OCI-M2 (cell line): ENCODE data around the gene CDKN2D.

Source experiments
- DNase-seq: peaks from one replicate; lab custom pipeline; 2025; ENCODE audit not compliant: unreplicated experiment; lab: John Stamatoyannopoulos, UW

The CDKN2D gene

DNA sequence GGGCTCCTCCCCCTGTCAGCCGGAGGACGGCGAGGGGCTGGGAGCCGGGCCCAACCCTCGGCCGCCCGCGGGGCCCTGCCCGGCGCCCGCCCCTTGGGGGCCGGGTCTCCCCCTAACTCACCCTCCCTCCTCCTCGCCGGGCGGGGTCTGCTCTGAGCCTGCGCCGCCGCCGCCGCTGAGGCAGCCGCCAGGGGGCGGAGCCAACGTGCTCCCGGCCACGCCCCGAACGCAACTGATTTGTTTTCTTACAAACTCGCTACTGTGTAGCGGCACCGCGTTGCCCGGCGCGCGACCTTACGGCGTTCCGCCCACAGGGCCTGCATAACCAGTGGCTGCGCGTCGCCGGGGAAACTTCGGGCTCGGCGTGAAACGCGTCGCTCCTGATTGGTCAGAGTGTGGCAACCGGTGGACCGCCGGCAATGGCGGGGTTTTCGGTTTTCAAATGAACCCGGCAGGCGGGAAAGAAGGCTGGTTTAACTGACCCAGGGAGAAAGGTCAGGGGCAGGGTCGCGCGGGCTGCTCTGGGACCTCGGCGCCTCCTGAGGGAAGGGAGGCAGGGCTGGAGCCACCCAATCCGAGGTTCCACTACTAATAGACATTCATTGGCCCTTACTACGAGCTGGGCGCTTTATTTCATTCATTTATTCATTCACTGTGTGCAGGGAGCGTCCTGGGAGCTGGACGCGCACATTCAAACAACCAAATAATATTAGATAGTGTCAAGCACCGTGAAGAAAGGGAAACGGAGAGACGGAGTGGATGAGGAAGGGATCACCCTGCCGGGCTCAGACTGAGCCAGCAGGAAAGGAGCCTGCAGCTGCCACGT lies at the start of gene CDKN2D:
Gene CDKN2D (minus strand): TSS at position 154 of the 826 bp plus-strand sequence. CDS start 326 bp downstream, outside the sequence.
- peak; percentile 100 for DNase-seq

DNA sequence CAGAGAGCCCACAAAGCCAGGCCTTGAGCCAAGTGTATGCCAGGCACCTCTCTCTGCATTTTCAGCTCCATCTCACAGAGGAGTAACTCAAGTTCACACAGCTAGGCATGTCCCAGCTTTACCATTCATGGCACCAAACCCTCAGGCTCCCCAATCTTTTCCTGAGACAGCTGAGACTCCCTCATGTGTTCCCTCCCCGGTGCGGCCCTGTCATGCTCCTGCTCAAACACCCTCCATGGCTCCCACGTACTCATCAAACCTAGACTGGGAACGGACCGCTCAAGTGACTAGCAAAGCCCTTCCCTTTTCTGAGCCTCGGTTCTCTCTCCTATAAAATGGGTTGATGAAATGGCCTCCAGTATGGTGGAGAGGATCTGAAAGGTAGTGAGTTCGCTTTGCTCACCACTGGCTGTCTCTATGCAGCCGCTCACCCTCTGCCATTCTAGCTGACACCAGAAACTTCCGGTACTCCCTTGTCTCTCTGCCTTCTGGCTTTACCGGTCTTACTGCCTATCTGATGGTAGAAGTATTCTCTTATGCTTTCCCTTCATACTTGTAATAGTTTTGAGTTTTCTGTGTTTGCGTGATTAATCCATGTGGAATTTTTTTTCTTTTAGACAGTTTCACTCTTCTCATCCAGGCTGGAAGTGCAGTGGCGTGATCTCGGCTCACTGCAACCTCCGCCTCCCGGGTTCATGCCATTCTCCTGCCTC lies 48.8 kb upstream of the CDKN2D start:
- DNase-seq = no peak

DNA sequence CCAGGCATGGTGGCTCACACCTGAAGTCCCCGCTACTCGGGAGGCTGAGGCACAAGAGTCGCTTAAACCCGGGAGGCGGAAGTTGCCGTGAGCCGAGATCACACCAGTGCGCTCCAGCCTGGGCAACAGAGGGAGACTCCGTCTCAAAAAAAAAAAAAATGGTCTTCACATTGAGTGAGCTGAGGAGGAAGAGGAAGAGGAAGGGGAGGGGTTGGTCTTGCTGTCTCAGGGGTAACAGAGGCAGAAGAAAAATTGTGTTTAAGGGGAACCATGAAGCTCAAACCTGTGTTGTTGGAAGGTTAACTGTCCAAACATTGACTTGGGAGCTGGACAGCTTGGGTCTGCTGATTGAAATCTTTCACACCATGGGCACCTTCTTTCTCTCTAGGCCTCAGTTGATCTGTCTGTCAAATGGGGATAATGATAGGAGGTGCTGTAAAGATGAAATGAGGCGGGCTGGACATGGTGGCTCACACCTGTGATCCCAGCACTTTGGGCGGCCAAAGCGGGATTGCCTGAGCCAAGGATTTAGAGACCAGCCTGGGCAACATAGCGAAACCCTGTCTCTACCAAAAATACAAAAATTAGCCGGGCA lies 46.7 kb upstream of the CDKN2D start:
- DNase-seq = no peak

DNA sequence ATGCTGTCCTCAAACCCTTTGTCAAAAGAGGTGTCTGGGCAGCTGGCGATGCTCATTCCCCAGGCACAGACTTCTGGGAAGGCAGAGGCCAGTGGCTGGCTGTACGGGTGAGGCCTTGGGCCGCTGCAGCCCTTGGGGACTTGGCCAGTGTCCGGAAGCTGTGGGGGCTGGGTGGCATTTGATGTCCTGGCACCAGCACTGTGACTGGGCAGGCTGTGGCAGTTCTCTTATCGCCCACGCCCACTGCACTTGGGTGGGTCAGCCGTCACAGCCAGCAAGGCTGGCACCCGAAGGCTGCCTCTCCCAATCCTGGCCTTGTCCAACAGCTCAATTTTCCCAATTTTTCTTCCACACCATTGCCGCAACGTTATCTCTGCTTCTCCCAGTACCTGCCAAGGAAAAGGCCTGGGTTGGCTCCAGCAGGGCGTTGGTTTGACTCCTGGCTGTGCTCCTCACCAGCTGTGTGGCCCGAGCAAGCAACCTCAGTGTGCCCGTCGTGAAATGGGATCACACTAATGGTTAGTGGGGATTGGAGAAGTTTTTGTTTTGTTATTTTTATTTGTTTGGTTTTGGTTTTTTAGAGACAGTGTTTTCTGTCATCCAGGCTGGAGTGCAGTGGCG lies 43.8 kb upstream of the CDKN2D start:
- no peak for DNase-seq

DNA sequence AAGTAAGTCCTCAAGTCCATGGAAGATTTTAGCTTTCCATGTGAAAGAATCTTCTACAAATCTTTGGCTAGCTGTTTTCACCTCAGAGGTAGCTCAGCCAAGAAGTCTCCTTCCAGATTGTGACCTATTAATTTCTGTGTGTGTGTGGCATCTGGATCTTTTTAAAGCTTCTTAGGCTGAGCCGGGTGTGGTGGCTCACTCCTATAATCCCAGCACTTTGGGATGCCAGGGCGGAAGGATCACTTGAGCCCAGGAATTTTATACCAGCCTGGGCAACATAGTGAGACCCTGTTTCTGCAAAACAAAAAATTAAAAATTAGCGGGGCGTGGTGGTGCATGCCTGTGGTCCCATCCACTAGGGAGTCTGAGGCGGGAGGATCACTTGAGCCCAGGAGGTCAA lies 43.1 kb upstream of the CDKN2D start:
- no peak for DNase-seq

DNA sequence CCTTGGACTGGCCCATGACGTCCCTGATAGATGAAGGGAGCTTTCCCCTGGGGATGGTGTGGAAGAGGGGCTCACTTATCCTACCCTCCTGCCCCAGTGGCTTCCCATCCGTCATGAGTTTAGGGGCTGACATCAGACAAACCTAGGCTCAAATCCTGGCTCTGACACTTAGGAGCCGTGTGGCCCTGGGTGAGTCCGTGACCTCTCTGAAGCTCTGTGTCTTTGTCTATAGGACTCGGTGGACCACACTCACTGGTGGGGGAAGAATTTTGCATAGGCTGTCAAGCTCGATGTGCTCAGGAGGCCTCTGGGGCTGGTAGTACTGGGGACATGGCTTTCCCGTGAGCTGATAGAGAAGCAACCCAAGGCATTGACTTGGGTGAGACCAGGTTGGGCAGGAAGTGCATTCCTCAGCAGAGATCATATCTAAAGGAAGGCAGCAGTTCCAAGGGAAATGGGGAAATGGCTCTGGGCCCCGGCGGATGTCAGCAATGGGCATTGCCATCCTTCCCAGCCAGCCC lies 35.7 kb upstream of the CDKN2D start:
- DNase-seq = no peak

DNA sequence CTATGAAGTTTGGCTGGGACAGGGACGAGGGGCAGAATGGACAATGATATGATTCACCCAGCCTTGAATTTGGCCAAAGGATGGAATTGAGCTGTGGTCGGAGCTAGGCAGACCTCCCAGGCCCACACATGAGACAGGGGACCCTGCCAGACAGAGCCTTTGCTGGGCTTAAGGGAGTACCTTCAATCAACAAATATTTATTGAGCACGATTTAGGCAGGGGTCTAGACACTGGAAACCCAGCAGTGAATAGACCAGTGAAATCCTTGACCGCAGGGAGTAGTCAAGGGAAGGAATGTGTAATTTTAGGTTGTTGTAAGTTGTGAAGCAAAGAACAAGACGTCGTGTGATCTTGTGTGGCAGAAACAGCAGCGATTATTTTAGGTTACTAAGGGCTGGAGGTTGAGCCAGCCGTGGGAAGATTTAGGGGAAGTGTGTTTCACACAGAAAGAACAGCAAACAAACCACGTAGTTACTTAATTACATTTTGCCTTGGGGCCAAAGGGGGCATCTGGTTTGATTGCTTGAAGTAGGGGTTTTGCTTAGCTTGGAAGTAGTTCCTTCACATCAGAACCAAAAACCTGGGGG lies 35.2 kb upstream of the CDKN2D start:
- DNase-seq = no peak

DNA sequence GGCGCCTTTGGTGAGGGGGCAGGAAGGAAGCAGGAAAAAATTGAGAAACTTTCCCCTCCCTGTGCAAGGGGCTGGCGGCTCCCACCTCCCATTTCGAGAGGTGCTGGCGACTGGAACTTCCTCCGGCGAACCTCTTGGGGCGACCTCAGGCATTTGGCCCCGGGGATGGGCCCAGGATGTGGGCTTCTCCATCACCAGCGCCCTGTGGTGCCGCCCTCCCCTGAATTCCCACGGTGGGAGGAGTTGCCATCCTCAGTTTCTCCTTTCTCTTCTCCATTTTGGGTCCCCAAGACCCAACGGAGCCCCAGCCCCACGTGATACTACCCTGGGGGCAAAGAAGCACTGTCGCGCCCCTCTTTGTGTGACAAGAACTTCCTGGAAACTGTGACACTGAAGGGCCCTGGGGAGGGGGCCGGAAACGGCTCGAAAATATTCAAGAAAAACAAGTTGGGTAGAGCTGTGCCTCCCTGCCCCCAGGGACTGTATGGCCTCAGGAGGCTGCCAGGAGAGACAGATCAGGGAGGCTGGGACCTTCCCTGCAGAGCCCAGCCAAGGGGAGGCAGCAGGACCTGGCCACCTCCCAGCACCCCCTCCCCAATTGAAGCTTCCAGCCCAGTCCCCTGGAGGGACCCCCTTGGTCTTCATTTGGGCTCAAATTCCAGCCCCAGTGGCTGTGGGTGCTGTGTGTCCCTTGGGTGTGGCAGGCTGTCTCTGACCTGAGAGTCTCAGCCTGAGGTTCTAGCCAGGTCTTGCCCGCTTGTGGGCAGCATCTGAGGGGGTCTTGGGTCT lies 34.5 kb upstream of the CDKN2D start:
- DNase-seq = peak; percentile 96

DNA sequence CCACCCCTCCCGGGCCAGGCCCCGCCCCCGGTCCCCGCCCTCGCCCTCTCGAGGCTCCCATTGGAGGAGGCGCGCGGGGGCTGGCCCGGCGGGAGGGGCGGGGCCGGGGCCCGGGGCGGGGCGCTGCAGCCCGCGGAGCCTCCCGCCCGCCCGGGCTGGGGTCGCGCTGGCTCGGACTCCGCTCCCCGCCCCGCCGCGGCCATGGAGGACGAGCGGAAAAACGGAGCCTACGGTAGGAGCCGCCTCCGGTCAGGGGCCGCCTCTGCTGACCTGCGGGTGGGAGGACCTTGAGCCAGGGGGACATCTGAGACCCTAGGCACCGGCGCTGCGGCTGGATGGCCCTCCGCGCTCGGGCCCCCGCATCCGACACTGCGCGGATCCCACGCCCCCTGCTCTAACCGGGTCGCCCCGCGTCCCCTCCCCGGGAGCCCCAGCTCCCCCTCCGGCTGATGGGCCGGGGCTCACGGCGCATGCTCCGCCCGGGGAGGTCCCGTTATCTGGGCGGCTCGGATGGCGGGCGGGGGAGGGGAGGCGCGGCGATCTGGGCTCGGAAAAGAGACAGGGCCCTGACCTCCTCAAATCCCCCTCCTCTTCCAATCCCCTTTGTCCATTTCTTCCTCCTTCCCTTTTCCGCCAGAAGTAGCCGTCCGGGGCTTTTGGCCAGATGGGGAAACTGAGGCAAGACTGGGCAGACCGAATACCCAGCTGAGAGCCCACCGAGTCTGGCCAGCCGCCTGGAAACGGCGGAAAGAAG lies 33.7 kb upstream of the CDKN2D start:
- peak; percentile 98 for DNase-seq

DNA sequence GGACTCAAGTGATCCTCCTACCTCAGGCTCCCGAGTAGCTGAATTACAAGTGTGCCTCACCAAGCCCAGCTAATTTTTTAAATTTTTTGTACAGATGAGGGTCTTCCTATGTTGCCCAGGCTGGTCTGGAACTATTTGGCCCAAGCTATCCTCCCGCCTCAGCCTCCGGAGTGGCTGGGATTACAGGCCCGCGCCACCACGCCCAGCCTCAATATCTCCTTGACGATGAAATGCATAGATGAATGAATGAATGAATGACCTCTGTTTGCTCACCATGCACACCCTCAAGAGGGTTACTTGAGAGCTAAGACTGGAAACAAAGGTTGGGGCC lies 33.2 kb upstream of the CDKN2D start:
- DNase-seq = no peak

DNA sequence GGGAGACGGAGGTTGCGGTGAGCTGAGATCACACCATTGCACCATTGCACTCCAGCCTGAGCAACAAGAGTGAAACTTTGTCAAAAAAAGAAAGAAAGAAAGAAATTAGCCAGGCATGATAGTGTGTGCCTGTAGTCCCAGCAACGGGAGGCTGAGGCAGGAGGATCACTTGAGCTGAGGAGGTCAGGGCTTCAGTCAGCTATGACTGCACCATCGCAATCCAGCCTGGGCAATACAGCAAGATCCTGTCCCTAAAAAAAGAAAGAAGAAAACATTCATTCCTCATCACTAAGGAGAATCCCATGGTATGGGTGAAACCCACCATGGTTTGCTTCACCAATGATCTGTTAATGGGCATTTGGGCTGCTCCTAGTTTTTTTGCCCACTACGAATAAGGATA lies 31.4 kb upstream of the CDKN2D start:
- no peak for DNase-seq

DNA sequence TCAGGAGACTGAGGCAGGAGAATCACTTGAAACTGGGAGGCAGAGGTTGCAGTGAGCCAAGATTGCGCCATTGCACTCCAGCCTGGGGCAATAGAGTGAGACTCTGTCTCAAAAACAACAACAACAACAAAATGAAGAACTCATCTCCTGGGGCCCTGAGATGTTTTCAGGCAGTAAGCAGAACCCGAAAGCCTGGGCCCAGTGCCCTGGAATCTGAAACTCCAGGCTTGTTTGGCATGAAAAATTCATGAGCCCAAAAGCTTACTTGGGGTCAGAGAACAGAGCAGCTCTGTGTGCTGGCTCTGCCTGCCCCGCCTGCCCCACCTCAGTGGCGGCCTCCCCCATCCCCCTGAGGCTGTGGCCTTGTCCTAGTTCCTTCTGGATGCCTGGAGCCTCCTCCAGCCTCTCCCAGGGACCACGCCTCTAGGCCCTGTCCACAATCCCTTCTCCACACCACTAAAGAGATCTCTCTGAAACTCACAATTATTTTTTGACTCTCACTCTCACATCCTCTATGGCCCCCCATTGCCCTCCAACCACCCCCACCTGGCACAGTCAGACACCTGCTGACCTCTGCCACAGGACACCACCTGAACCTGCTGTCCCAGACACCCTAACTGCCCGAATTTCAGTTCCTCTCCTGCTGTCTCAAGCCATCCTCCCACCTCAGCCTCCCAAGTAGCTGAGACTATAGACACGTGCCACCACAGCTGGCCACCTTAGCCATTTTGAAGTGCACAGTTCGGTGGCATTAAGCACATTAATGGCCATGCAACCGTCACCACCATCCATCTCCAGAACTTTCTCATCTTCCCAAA lies 25.2 kb upstream of the CDKN2D start:
- DNase-seq = no peak

DNA sequence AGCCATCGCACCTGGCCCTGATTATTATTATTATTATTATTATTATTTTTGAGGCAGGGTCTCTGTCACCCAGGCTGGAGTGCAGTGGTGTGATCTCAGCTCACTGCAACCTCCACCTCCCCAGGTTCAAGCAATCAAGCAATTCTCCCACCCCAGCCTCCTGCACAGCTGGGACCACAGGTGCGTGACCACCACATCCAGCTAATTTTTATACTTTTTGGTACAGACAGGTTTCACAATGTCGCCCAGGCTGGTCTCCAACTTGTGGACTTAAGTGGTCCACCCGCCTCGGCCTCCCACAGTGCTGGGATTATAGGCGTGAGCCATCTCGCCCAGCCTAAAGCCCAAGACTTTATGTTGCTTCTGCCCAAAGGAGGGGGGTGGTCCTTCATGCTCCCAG lies 24.4 kb upstream of the CDKN2D start:
- no peak for DNase-seq

DNA sequence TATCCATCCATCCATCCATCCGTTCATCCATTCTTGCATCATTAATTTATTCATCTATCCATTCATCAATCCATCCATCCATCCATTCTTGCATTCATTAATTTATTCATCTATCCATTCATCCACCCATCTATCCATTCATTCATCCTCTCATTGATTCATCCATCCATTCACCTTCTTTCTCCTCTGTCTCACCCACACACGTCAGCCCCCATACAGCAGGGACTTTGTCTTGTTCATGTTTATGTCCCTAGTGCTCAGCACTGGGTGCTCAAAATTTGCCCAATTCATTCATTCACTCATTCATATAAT lies 19.0 kb upstream of the CDKN2D start:
- DNase-seq = no peak

DNA sequence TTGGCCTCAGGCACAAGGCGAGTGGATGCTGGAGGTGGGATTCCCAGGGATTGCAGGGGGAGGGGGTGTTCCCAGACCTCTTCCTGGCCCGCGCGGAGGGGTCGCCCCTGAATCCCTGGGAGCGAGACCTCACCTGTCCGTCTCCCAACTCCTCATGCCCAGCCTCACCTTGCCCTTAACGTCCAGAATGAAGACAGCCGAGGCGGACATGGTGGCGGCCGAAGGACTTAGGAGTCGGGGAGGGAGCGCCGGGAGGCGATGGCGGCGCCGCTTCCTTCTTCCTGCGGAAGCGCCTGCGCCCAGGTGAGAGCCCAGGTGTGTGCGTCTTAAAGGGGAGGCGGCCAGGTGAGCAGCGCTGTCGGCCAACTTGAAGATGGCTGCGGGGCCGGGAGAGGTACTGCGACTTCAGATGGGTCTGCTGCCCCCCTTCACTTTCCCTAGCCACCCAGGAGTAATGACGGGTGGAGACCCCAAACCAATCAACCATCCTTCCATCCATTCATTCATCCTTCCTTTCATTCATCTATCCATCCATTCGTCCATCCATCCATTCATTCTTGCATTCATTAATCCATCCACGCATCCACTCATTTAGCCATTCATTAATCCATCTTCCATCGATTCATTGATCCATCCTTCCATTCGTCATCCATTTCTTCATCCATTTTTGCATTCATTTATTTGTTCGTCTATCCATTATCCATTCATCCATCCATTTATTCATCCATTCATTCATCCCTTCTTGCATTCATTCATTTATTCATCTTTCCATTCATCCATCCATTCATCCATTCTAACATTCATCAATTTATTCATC lies 18.5 kb upstream of the CDKN2D start, which contains the start of gene AP1M2:
Gene AP1M2 (minus strand): TSS at position 291 of the 817 bp plus-strand sequence. CDS start 81 bp downstream, at position 210.
- no peak for DNase-seq

DNA sequence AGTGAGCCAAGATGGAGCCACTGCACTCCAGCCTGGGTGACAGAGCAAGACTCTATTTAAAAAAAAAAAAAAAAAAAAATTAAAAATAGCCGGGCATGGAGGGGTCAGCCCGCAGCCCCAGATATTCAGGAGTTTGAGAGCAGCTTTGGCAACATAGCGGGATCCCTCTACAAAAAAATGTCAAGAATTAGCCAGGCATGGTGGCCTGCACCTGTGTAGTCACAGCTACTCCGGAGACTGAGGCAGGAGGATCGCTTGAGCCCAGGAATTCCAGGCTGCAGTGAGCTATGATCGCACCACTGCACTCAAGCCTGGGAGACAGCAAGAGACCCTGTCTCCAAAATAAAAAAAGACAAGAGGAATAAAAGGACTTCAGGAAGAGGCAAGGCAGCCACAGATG lies 17.6 kb upstream of the CDKN2D start:
- no peak for DNase-seq

DNA sequence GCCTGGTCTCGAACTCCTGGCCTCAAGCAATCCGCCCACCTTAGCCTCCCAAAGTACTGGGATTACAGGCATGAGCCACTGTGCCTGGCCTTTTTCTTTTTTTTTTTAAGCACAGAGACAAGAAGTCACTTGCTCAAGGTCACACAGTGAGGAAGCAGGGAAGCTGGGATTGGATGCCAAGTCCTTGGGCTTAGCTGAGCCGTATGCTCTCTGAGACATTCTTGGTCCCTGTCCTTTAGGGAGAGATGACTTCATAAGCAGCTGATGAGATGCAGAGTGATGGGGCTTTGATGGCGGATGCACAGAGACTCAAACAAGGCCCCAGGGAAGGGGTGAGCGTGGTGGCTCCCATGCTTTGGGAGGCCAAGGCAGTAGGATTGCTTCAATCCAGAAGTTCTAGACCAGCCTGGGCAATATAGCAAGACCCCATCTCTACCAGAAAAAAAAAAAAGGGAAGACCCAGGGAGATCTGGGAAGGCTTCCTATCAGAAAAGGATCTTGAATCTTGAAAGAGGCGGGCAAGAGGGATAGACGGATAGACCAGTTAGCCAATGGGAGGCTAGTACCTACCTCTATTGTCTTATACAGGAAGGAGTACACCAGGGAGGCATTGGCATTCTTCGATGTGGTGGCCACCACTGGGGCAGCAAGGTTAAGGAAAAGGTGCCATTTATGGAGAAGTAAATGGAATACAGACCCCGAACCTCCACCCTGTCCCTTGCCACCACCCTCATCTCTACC lies 14.4 kb upstream of the CDKN2D start:
- DNase-seq = no peak
